IgD-negative memory B cell (primary cell): ENCODE measurements around the gene LRRC8C. TPM values are rescaled to one million over a fixed set of nuclear protein-coding genes. Genes with fewer than 3 reads are reported as not detected.

Experiments used
- H3K27ac Mint-ChIP-seq, 3 donors: one replicate each; pipeline ENCODE4 v1.8.0; 2020 to 2022; ENCODE audit warnings: mild to moderate bottlenecking in 3 of 3, mixed read lengths in 3 of 3, moderate library complexity in 1 of 3
- H3K27me3 Mint-ChIP-seq: one replicate; pipeline ENCODE4 v1.8.0; 2021; ENCODE audit warnings: mixed read lengths
- H3K36me3 Mint-ChIP-seq: one replicate; pipeline ENCODE4 v1.8.0; 2020; ENCODE audit warnings: mild to moderate bottlenecking, mixed read lengths
- H3K4me1 Mint-ChIP-seq, 3 donors: one replicate each; pipeline ENCODE4 v1.8.0; 2020 to 2022; ENCODE audit warnings: mixed read lengths in 3 of 3, mild to moderate bottlenecking in 1 of 3
- H3K4me3 Mint-ChIP-seq, 4 donors: one replicate each; pipeline ENCODE4 v1.8.0; 2020 to 2022; ENCODE audit warnings: mild to moderate bottlenecking in 4 of 4, mixed read lengths in 4 of 4, moderate library complexity in 3 of 4
- H3K9me3 Mint-ChIP-seq, 3 donors: one replicate each; pipeline ENCODE4 v1.8.0; 2020 to 2021; ENCODE audit warnings: mixed read lengths in 3 of 3, mild to moderate bottlenecking in 1 of 3
- polyA plus RNA-seq: library from polyadenylated mRNA; unstranded; fragments of 300-500 nt; fragmentation: Illumina TruSeq; gene quantifications from one replicate; pipeline ENCODE4 v1.2.3, GENCODE V29; 2021

The LRRC8C gene
- polyA plus RNA-seq, 1 donor from 2014 or later, result 2.9 TPM

DNA sequence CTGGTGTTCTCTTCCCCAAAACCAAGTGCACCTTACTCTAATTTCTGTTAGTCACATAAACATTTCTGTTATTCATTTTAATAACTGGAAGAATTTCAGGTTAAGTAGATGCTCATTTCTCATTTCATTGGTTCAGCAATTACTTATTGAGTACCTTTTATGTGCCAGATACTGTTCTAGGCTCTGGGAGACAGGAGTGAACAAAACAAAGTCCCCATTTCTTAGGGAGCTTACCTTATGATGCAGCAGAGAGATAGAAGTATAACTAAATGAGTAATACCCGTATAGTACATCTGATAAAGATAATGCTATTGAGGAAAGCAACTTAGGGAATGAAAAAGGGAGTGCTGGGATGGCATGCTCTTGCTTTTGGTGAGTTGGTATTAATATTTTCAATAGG lies 33.7 kb downstream of the LRRC8C start:
- no peak overlapping the region for H3K4me3 Mint-ChIP-seq
- H3K27ac Mint-ChIP-seq, result peak overlapping the region in 2 of 3 donors; percentile 27 to 89
- peaks cover 0 to 4% (median 0%) of the 10 kb centered on the region in 3 donors for H3K9me3 Mint-ChIP-seq
- peaks cover 40 to 50% (median 42%) of the 10 kb centered on the region in 3 donors for H3K4me1 Mint-ChIP-seq
- no peaks in the 10 kb centered on the region for H3K27me3 Mint-ChIP-seq
- peaks cover 7% of the 10 kb centered on the region for H3K36me3 Mint-ChIP-seq

DNA sequence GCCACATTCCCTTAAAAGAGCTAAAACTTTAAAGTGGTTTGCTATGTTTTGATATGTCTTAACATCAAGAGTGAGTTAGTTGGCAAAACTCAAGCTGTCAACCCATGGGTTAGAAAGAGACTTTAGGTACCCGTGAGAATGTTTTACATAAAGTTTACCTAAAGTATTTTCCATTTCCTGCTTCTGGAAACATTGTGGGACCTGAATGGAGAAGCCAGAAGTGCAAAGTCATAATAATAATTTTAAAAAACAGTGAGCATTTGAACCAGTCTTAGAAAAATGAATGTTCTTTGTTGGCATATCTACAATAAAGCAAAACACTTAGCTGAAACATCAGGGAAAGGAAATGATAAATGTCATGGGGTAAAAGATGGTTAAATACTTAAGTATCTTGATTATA lies 34.8 kb downstream of the LRRC8C start:
- Mint-ChIP-seq H3K27ac (peak overlapping the region in 1 of 3 donors; percentile 89), H3K9me3 (peaks cover 0 to 4% (median 0%) of the 10 kb centered on the region in 3 donors), H3K4me3 (no peak overlapping the region), H3K27me3 (no peaks in the 10 kb centered on the region), H3K4me1 (peaks cover 34 to 43% (median 36%) of the 10 kb centered on the region in 3 donors), H3K36me3 (peaks cover 7% of the 10 kb centered on the region)

DNA sequence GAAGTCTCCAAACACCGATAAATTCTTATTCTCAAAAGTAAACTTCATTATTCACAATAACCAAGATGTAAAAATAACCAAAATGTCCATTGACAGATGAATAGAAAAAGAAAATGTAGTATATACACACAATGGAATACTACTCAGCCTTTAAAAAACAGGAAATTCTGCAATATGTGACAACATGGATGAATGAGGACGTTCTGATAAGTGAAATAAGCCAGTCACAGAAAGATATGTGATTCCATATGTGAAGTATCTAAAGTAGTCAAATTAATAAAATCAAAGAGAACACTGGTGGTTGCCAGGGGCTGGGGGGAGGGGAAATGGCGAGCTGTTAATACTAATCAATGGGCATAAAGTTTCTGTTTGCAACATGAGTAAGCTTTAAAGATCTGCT lies 36.0 kb downstream of the LRRC8C start:
- Mint-ChIP-seq H3K27me3 (no peaks in the 10 kb centered on the region), H3K4me3 (no peak overlapping the region), H3K27ac (peak overlapping the region in 2 of 3 donors; percentile 27 to 72), H3K9me3 (no peaks in the 10 kb centered on the region), H3K4me1 (peaks cover 30 to 38% (median 31%) of the 10 kb centered on the region in 3 donors), H3K36me3 (peaks cover 4% of the 10 kb centered on the region)

DNA sequence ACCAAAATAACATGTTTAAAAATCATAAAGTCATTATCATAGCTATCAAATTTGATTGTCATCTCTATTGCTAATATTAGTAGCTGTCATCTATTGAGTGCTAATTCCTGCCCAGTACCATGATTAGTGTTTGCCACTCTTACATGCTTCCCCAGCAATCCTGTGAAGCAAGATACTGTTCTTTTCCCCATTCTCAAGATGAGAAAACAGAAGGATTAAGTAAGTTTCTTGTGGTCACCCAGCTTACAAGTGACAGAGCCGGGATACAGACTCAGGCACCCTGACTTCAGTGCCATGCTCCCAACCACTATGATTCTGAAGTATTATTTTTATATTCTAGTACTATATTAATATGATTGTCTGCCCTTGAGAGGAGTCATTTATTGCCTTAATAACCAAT lies 36.5 kb downstream of the LRRC8C start:
- H3K9me3 Mint-ChIP-seq, result no peaks in the 10 kb centered on the region
- peaks cover 4% of the 10 kb centered on the region for H3K36me3 Mint-ChIP-seq
- peaks cover 28 to 37% (median 30%) of the 10 kb centered on the region in 3 donors for H3K4me1 Mint-ChIP-seq
- H3K4me3 Mint-ChIP-seq, result peak overlapping the region in 1 of 4 donors; percentile 74
- H3K27me3 Mint-ChIP-seq, result no peaks in the 10 kb centered on the region
- H3K27ac Mint-ChIP-seq, result peak overlapping the region; percentile 27 to 94 (median 72)

DNA sequence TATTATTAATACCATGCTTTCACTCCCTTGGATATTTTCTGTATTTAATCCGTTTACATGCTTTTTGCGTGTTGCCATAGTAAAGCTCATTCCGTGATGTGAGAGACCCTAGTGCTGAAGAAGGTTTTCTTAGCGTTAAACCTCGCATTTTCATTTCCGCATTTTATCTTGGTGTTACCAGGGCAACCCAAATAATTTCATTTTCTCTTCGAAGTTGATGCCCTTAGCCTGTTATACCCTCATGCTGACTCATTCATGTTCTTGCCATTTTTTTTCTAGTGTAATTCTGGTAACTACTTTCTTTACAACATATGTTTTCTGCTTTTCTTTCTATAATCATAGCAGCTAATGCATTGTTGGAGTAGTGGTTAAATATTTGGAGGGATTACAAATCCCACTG lies 37.2 kb downstream of the LRRC8C start:
- peak overlapping the region; percentile 41 to 94 (median 72) for H3K27ac Mint-ChIP-seq
- H3K36me3 Mint-ChIP-seq, result peaks cover 4% of the 10 kb centered on the region
- no peaks in the 10 kb centered on the region for H3K9me3 Mint-ChIP-seq
- H3K4me1 Mint-ChIP-seq, result peaks cover 22 to 36% (median 26%) of the 10 kb centered on the region in 3 donors
- no peaks in the 10 kb centered on the region for H3K27me3 Mint-ChIP-seq
- H3K4me3 Mint-ChIP-seq, result peak overlapping the region; percentile 4 to 74 (median 32)

DNA sequence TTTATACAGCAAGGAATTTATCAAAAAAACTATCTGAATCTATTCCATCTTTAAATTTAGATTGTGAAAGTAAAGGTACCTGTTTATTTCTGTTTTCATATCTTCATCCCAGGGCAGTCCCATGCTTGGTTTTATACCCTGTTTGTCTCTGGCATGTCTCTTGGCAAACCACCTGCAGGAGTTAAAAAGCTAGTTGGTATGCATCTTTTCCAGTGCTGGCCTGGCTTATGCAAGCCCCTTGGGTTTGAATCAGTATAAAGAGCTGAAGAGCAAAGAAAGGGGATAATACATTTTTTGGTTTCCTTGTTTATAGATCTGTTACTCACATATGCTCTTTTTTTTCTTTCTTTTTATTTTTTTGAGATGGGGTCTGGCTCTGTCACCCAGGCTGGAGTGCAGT lies 37.8 kb downstream of the LRRC8C start:
- peaks cover 7% of the 10 kb centered on the region for H3K36me3 Mint-ChIP-seq
- no peak overlapping the region for H3K4me3 Mint-ChIP-seq
- peaks cover 22 to 38% (median 29%) of the 10 kb centered on the region in 3 donors for H3K4me1 Mint-ChIP-seq
- H3K27ac Mint-ChIP-seq, result peak overlapping the region in 1 of 3 donors; percentile 76
- H3K27me3 Mint-ChIP-seq, result no peaks in the 10 kb centered on the region
- H3K9me3 Mint-ChIP-seq, result no peaks in the 10 kb centered on the region

DNA sequence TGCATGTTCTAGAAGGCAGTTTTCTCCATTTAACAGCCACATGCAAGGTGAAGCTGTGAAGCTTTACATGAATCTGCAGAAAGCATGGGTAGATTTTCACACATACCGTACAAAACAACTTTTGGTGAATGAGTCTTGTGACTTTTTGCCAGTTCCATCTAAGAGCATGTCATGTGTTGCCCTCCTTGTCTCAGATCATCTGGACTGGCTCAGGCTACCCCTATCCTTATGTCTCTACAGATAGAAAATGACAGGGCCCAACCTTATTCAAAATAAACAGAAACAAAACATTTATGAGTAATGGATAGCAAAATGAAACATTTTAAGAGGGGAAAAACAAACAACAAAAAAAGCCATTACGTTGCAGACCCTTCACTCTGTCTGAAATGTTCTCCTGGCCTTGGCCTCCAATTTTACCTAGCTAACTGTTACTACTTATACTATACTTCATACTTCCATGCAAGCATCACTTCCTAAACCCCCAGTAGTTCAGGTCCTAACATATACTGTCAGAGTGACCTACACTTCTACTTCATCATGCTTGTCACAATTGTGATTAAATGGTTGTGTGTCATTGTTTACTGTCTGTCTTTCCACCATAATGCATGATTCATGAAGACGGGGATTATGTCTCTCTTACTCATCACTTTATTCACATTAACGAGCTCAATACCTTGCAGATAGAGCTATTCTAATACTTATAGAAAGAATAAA lies 39.0 kb downstream of the LRRC8C start:
- peaks cover 9% of the 10 kb centered on the region for H3K36me3 Mint-ChIP-seq
- peaks cover 16 to 35% (median 25%) of the 10 kb centered on the region in 3 donors for H3K4me1 Mint-ChIP-seq
- no peaks in the 10 kb centered on the region for H3K9me3 Mint-ChIP-seq
- no peaks in the 10 kb centered on the region for H3K27me3 Mint-ChIP-seq
- H3K27ac Mint-ChIP-seq, result no peak overlapping the region
- H3K4me3 Mint-ChIP-seq, result no peak overlapping the region

DNA sequence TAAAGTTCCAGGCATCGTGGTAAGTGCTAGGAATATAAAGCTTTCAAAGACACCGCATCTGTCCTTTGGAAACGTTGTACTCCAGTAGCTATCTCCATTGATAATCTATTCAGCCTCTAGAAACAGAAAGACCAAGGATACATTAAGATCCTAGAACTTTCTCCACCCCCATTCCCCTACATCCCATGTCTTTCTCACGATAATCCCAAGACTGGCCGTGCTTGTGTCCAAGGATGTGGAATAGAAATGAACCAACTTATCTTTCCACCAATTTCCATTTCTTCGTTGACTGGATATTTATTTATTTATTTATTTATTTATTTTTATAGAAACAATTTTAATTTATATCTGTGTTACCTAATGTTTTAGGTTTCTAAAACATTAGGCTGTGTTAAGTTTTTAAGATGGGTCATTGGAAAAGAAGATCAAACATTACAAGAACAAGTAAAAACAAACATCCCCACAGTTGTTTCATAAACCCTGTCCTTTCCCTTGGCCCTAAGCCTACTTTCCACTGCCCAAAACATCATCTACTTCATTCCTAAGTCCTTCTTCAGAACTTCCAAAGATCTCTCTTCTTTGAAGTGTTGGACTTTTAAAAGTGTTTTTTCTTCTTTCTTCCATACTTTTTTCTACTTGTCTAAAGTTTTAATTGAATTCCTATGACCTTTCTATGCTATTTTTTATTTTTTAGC lies 39.7 kb downstream of the LRRC8C start:
- H3K4me3 Mint-ChIP-seq, result no peak overlapping the region

DNA sequence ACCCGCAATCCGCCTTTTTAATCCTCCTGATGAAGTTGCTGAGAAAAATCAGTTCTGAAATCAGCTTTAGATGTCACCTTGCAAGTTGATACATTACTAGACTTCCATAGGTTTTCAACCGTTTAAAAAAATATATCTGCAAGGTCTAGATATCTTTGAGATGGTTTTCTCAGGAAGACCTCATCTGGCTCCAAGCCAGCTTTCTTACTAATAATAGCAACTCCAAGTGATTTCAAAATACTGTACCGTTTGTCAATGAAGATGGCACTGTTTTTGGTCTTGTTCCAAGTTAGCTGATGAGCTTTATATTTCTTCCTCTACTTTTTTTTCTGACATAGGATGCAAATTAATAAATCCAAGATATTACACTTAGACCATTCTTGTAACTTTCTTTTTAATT lies 40.3 kb downstream of the LRRC8C start:
- H3K9me3 Mint-ChIP-seq, result no peaks in the 10 kb centered on the region
- H3K4me3 Mint-ChIP-seq, result no peak overlapping the region
- peaks cover 19 to 27% (median 21%) of the 10 kb centered on the region in 3 donors for H3K4me1 Mint-ChIP-seq
- H3K27me3 Mint-ChIP-seq, result no peaks in the 10 kb centered on the region
- H3K36me3 Mint-ChIP-seq, result peaks cover 9% of the 10 kb centered on the region
- no peak overlapping the region for H3K27ac Mint-ChIP-seq

More for the DNA sequence above, 39.7 kb downstream of the LRRC8C start:
- Mint-ChIP-seq H3K27ac (no peak overlapping the region), H3K9me3 (no peaks in the 10 kb centered on the region), H3K27me3 (no peaks in the 10 kb centered on the region), H3K4me1 (peaks cover 13 to 30% (median 21%) of the 10 kb centered on the region in 3 donors), H3K36me3 (peaks cover 9% of the 10 kb centered on the region)

DNA sequence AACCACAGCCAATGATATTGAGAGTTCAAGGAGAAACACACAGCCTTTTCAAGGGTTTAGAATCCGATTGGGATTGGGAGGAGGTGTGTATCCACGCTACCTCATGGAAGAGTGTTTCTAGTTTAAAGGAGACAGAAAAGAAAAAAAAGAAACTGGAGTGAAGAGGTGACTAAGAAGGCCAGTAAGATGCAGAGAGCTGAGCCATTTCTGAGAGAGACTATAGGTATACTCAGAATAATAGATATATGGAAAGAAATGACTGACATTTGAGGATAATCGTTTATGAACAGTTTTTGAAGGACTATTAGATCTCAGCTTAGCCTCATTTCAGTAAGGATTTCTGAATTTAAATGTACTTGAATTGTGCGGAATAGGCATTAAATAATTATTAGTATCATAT lies 42.8 kb downstream of the LRRC8C start:
- Mint-ChIP-seq H3K4me1 (peaks cover 9 to 20% (median 18%) of the 10 kb centered on the region in 3 donors), H3K36me3 (peaks cover 9% of the 10 kb centered on the region), H3K9me3 (no peaks in the 10 kb centered on the region), H3K27me3 (no peaks in the 10 kb centered on the region), H3K4me3 (no peak overlapping the region), H3K27ac (peak overlapping the region in 1 of 3 donors; percentile 14)

DNA sequence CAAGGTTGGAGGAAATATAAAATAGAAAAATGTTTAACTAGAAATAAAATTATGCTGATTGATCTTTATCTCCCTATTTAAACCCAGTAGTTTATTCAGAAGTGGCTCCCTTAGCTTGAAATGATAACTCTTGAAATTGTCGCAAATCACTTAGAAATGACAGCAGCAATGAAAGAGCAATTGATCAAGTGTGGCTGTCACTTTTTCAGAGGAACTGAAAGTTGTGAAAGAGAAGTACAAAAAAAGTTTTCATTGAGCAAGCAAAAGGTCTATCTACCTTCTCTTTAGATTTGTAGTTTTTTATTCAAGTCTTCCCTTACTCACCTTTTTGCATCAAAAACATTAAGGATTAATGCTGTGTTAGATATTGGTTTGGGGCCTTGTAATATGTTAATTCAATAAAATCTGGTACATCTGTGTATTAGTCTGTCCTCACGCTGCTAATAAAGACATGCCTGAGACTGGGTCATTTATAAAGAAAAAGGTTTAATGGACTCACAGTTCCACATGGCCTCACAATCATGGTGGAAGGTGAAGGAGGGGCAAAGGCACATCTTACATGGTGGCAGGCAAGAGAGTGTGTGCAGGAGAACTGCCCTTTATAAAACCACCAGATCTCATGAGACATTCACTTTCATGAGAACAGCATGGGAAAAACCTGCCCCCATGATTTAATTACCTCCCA lies 48.3 kb downstream of the LRRC8C start:
- Mint-ChIP-seq H3K4me3 (peak overlapping the region in 2 of 4 donors; percentile 26 to 67), H3K9me3 (no peaks in the 10 kb centered on the region), H3K27me3 (no peaks in the 10 kb centered on the region), H3K36me3 (peaks cover 2% of the 10 kb centered on the region), H3K27ac (no peak overlapping the region), H3K4me1 (peaks cover 8 to 25% (median 20%) of the 10 kb centered on the region in 3 donors)

DNA sequence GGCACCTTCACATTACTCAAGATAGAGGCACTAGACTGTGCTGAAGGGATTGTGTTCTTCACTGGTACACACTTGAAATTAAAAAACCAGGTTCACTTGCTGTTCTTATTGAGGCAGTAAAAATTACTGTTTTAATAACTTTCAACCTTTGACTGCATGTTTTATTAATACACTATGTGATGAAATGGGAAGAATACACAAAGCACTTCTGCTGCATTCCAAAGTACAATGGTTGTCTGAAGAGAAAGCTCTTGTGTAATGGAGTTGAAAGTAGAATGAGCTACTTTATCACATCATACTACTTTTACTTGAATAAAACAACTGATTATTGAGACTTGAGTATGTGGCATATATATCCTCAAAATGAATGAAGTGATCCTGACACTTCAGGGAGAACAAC lies 49.7 kb downstream of the LRRC8C start:
- Mint-ChIP-seq H3K36me3 (peaks cover 7% of the 10 kb centered on the region), H3K4me3 (no peak overlapping the region), H3K4me1 (peaks cover 6 to 23% (median 16%) of the 10 kb centered on the region in 3 donors), H3K27me3 (no peaks in the 10 kb centered on the region), H3K27ac (no peak overlapping the region), H3K9me3 (no peaks in the 10 kb centered on the region)

DNA sequence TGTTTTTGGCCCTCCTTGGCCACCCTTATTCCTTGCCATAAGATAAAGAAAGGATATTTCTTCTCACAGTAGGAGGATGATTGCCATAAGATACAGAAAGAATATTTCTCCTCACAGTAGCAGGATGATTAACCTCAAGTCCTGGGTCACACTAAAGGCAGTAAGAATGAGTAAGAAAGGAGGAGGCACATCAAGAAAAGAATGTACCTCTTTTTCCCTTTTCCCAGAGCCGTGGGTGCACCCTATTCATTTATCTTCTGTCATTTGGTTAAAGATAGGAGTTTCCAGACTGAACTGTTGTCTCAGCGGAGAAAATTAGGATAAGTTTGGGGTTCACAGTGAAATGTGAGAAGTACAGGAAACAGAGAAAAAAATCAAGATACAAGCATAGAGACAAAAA lies 52.5 kb downstream of the LRRC8C start:
- no peak overlapping the region for H3K4me3 Mint-ChIP-seq
- no peak overlapping the region for H3K27ac Mint-ChIP-seq
- peaks cover 8 to 13% (median 11%) of the 10 kb centered on the region in 3 donors for H3K4me1 Mint-ChIP-seq
- H3K36me3 Mint-ChIP-seq, result peaks cover 16% of the 10 kb centered on the region
- H3K27me3 Mint-ChIP-seq, result no peaks in the 10 kb centered on the region
- no peaks in the 10 kb centered on the region for H3K9me3 Mint-ChIP-seq

DNA sequence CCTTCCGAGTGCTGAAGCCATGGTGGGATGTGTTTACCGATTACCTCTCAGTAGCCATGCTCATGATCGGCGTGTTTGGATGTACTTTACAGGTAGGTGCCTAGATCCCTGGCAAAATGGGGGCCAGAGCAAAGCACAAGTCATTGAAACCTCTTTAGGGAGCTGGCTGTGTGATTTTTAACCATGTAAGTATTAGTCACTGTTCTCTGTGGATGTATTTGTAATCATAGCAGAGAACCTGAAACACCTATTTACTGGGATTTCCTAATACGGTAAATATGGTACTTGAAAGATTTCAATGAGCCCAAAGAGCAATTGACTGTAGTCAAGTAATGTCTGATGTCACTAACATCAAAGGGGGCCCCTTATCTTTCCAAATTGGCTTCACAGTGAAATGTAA lies 53.6 kb downstream of the LRRC8C start:
- Mint-ChIP-seq H3K4me1 (peaks cover 3 to 8% (median 4%) of the 10 kb centered on the region in 3 donors), H3K36me3 (peaks cover 16% of the 10 kb centered on the region), H3K27ac (no peak overlapping the region), H3K27me3 (no peaks in the 10 kb centered on the region), H3K4me3 (no peak overlapping the region), H3K9me3 (no peaks in the 10 kb centered on the region)

DNA sequence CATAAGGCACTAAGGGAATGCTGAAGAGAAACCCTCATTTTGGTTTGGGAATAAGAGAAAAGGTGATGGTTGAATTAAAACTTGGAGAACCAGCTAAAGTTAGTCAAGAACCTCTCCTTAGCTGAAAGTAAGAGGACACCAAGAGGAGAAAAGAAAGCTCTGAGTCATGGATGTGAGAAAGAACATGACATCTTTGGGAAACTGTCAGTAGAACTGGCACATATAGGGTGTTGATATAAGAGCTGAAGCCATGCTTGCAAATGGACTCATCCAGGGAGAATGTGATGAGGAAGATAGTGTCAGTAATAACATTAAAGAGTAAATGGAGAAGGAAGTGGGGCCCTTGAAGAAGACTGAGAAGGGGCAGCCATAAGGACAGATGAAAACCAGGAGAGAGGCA lies 54.3 kb downstream of the LRRC8C start:
- Mint-ChIP-seq H3K9me3 (no peaks in the 10 kb centered on the region), H3K36me3 (peaks cover 16% of the 10 kb centered on the region), H3K27ac (no peak overlapping the region), H3K4me3 (no peak overlapping the region), H3K27me3 (no peaks in the 10 kb centered on the region), H3K4me1 (peaks cover 5 to 11% (median 5%) of the 10 kb centered on the region in 3 donors)
